ACC112 (cell line): ENCODE results near the gene MOV10L1.

Source experiments
- H2AFZ ChIP-seq: fragments of 200-600 bp; sonication (generic); one replicate; pipeline ENCODE4 v1.6.0; 2017; ENCODE audit warnings: antibody characterized with exemption, low read length; ENCODE audit not compliant: unreplicated experiment
- H3K27ac ChIP-seq: fragments of 200-600 bp; sonication (generic); 2 replicates; pipeline ENCODE4 v1.5.1; 2014; ENCODE audit warnings: low read depth, mild to moderate bottlenecking, antibody characterized with exemption, low read length, moderate library complexity
- H3K27me3 ChIP-seq: fragments of 200-600 bp; sonication (generic); 2 replicates; pipeline ENCODE4 v1.6.1; 2014; ENCODE audit warnings: mild to moderate bottlenecking, antibody characterized with exemption, low read length, moderate library complexity, mixed read lengths; ENCODE audit not compliant: insufficient read depth
- H3K36me3 ChIP-seq: fragments of 200-600 bp; sonication (generic); 2 replicates; pipeline ENCODE4 v1.6.1; 2016; ENCODE audit warnings: mild to moderate bottlenecking, antibody characterized with exemption, low read length, moderate library complexity, mixed read lengths; ENCODE audit not compliant: insufficient read depth
- H3K4me1 ChIP-seq: fragments of 200-600 bp; sonication (generic); one replicate; pipeline ENCODE4 v1.6.1; 2016; ENCODE audit warnings: low read length, mixed read lengths; ENCODE audit not compliant: insufficient read depth, unreplicated experiment, control insufficient read depth
- H3K4me3 ChIP-seq: fragments of 200-600 bp; sonication (generic); 2 replicates; pipeline ENCODE4 v1.5.1; 2014; ENCODE audit warnings: mild to moderate bottlenecking, low read depth, low read length
- H3K79me2 ChIP-seq: fragments of 200-600 bp; sonication (generic); one replicate; pipeline ENCODE4 v1.6.0; 2016; ENCODE audit warnings: low read length; ENCODE audit not compliant: control insufficient read depth, unreplicated experiment, insufficient read depth

The MOV10L1 gene

GRCh38 chr22:50174382-50175190 lies 84.8 kb downstream of the MOV10L1 start:
- Histone ChIP-seq H3K79me2 (no peaks in the 10 kb centered on the region), H3K27me3 (no peaks in the 10 kb centered on the region), H3K4me1 (no peaks in the 10 kb centered on the region), H2AFZ (no peak overlapping the region), H3K36me3 (no peaks in the 10 kb centered on the region), H3K27ac (no peak overlapping the region), H3K4me3 (no peak overlapping the region)

- Histone ChIP-seq H3K4me3 (no peak overlapping the region), H3K79me2 (no peaks in the 10 kb centered on the region), H3K36me3 (no peaks in the 10 kb centered on the region), H3K27ac (no peak overlapping the region), H2AFZ (no peak overlapping the region), H3K27me3 (no peaks in the 10 kb centered on the region), H3K4me1 (no peaks in the 10 kb centered on the region)
These were observed 85.3 kb downstream of the MOV10L1 start for GRCh38 chr22:50175191-50175461.

- H3K4me1 ChIP-seq = no peaks in the 10 kb centered on the region
- H3K79me2 ChIP-seq = no peaks in the 10 kb centered on the region
- H3K36me3 ChIP-seq = no peaks in the 10 kb centered on the region
- H3K27ac ChIP-seq = no peak overlapping the region
- no peak overlapping the region for H2AFZ ChIP-seq
- no peaks in the 10 kb centered on the region for H3K27me3 ChIP-seq
- no peak overlapping the region for H3K4me3 ChIP-seq
These were observed 86.4 kb downstream of the MOV10L1 start for GRCh38 chr22:50175921-50176849.

DNA sequence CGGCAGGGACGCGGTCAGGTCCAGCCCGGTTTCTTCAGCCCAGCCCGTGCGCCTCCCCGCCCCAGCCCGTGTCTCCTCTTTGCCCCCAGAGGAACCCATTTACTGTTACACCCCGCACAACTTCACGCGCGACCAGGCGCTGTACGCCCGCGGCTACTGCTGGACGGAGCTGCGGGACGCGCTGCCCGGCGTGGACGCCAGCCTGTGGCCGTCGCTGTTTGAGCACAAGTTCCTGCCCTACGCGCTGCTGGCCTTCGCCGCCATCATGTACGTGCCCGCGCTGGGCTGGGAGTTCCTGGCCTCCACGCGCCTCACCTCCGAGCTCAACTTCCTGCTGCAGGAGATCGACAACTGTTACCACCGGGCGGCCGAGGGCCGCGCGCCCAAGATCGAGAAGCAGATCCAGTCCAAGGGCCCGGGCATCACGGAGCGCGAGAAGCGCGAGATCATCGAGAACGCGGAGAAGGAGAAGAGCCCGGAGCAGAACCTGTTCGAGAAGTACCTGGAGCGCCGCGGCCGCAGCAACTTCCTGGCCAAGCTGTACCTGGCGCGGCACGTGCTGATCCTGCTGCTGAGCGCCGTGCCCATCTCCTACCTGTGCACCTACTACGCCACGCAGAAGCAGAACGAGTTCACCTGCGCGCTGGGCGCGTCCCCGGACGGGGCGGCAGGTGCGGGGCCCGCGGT lies 87.2 kb downstream of the MOV10L1 start:
- H3K4me3 ChIP-seq = no peak overlapping the region
- no peaks in the 10 kb centered on the region for H3K79me2 ChIP-seq
- H3K36me3 ChIP-seq = no peaks in the 10 kb centered on the region
- no peaks in the 10 kb centered on the region for H3K27me3 ChIP-seq
- H2AFZ ChIP-seq = no peak overlapping the region
- H3K4me1 ChIP-seq = no peaks in the 10 kb centered on the region
- no peak overlapping the region for H3K27ac ChIP-seq

GRCh38 chr22:50177537-50178470 lies 88.0 kb downstream of the MOV10L1 start:
- Histone ChIP-seq H3K27me3 (no peaks in the 10 kb centered on the region), H3K4me1 (no peaks in the 10 kb centered on the region), H2AFZ (no peak overlapping the region), H3K27ac (no peak overlapping the region), H3K79me2 (no peaks in the 10 kb centered on the region), H3K36me3 (no peaks in the 10 kb centered on the region), H3K4me3 (no peak overlapping the region)

DNA sequence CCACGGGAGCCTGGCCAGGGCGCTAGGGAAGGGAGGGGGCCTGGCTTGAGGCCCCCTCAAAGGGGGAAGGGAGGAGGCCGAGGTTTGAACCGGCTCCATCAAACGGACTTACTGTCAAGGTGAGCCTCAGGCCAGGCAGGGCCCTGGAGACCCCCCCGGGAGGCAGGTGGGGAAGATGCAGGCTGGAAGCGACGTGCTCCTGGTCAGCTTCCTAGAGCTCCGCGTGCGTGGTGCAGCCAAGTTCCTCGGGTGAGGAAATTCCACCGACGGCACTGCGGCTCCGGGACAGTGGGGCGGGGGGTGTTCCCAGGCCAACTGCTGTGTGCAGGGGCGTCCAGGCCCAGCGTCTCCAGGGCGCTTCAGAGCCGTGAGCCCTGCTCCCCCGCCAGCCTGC lies 88.7 kb downstream of the MOV10L1 start:
- no peaks in the 10 kb centered on the region for H3K27me3 ChIP-seq
- no peak overlapping the region for H3K4me3 ChIP-seq
- no peak overlapping the region for H2AFZ ChIP-seq
- H3K79me2 ChIP-seq = no peaks in the 10 kb centered on the region
- no peak overlapping the region for H3K27ac ChIP-seq
- no peaks in the 10 kb centered on the region for H3K4me1 ChIP-seq
- no peaks in the 10 kb centered on the region for H3K36me3 ChIP-seq

DNA sequence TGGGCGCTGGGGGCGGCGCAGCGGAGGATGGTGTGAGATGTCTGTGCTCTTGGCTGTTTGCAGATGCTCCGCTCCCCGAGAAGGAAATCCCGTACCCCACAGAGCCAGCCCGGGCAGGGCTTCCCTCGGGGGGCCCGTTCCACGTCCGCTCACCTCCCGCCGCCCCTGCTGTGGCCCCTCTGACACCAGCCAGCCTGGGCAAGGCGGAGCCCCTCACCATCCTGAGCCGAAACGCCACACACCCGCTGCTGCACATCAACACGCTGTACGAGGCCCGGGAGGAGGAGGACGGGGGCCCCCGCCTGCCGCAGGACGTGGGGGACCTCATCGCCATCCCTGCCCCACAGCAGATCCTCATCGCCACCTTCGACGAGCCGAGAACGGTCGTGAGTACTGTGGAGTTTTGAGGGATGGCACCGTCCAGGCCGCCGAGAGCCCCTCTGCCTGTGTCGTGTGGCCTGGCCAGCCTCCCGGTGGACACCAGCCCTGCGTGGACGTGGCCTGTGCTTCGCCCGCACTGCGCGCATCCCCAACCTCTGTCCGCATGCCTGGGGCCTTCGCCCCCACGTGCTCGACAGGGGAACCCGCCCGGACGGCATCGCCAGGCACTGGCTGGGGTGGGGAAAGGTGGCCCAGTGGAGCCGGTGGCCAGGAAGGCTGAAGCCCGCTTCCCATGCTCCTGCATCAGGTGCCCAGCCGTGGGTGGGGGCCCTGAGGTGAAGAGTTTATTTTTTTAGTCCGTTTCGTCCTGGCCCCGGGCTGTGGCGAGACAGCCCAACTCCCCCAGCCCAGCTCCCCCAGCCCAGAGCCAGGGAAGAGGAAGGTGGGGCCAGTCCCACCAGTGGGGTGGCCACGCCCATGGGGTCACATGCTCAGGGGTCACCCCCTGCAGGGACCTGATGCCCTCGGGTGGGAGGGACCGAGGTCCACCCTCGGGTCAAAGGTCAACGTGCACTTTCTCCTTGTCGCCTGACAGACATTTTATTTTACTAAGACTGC lies 89.4 kb downstream of the MOV10L1 start:
- Histone ChIP-seq H3K27me3 (no peaks in the 10 kb centered on the region), H3K4me3 (no peak overlapping the region), H2AFZ (no peak overlapping the region), H3K79me2 (no peaks in the 10 kb centered on the region), H3K36me3 (no peaks in the 10 kb centered on the region), H3K4me1 (peaks cover 4% of the 10 kb centered on the region), H3K27ac (no peak overlapping the region)

- Histone ChIP-seq H3K36me3 (no peaks in the 10 kb centered on the region), H3K27ac (no peak overlapping the region), H3K27me3 (no peaks in the 10 kb centered on the region), H3K79me2 (no peaks in the 10 kb centered on the region), H2AFZ (no peak overlapping the region), H3K4me1 (peaks cover 4% of the 10 kb centered on the region), H3K4me3 (no peak overlapping the region)
These were observed 90.3 kb downstream of the MOV10L1 start for GRCh38 chr22:50179937-50180726.
